SW 1271 (cell line): ENCODE results near the gene LST1.

Experiments used
- DNase-seq, 2 experiments: peaks; one replicate each; lab custom pipeline; 2025; lab: John Stamatoyannopoulos, UW

LST1 gene

DNA sequence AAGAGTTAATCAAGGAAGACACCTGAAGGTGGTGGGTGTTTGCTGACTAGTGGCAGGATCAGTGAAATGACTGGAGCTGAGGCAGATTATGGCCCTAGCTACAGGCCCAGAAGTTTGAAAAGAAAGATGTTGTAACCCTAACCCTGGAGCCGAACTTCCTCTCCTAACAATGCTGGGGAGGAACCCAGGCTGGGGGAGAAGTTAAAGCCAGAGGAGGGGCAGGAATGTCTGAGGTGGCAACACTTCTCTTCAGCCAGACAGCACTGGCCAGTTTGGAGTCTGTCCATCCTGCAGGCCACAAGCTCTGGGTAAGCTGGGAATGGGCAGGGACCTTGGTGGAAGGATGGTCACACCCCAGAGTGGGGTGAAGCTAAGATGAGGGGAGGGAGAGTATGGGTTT is at the start of gene LST1:
Gene LST1, plus strand, starts transcription at position 270 of the 400 bp plus-strand sequence. CDS start 1,023 bp downstream, outside the sequence.
- DNase-seq: no peak

DNA sequence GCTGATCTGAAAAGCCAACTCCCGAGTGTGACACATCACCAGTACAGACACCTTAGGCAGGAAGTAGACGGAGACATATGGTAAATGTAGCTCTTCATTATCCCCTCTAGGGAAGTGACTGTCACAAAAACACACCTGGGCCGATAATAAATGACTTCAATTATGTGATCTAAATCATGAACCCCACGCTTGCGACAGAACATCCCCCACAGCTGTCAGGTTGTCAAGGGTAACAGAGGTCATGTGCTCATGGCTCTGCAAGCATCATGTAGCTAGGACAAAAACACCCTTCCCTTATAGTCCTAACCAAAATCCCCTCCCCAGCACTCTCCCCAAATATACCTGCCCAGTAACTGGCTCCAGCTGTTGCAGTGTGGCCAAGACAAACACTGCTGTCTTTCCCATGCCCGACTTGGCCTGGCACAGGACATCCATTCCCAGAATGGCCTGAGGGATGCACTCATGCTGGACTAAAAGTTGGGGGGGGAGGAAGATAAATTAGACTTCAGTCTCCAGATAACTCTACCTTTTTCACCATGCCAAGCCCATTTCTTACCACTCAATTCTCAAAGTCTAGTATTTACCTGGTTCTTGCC is 47.2 kb upstream of the LST1 start:
- no peak for DNase-seq

DNA sequence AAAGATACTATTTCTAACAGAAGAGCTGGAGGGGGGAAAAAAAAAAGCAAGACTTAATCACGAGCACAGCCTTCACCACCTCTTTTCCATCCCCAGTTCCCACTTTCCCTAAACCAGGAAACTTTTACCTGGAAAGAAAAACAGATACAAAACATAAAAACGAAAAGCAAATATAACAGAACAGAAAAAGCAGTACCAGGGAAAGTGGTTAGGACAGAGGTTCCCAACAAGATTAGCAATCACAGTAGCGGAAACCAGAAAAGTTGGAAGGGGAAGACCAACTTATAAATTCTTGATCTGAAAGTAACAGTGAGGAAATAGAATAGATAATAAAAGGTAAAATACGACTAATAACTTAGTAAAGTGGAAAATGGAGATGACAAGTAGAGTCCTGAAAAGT is 45.4 kb upstream of the LST1 start:
- no peak for DNase-seq

DNA sequence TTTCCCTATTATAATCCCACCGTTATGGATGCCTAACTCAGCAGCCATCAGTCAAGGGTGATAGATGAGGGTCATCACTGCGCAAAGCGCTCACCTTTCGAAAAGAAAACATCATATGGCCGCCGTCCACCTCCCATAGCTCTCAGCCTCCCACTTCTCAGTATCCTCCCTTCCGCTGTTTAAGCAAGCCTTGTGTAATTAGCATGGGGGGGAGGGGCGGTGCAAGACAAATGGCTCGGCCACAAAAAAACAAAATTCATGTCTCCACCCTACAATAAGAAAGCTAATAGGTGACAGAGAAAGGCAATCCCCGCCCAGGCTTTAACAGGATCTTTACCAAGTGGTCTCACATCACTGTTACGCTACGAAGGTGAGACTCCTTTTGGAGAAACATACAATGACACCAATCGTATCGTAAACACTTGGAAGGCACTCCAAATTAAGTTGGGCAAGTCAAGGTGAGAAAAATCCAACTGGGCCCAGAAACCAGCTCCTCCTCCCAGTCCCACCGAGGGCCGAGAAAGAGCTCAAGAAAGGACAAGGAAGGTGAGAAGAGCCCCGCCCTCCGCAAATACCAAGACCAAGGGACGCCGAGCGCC is 44.9 kb upstream of the LST1 start:
- peak in 1 of 2 experiments; percentile 59 for DNase-seq

DNA sequence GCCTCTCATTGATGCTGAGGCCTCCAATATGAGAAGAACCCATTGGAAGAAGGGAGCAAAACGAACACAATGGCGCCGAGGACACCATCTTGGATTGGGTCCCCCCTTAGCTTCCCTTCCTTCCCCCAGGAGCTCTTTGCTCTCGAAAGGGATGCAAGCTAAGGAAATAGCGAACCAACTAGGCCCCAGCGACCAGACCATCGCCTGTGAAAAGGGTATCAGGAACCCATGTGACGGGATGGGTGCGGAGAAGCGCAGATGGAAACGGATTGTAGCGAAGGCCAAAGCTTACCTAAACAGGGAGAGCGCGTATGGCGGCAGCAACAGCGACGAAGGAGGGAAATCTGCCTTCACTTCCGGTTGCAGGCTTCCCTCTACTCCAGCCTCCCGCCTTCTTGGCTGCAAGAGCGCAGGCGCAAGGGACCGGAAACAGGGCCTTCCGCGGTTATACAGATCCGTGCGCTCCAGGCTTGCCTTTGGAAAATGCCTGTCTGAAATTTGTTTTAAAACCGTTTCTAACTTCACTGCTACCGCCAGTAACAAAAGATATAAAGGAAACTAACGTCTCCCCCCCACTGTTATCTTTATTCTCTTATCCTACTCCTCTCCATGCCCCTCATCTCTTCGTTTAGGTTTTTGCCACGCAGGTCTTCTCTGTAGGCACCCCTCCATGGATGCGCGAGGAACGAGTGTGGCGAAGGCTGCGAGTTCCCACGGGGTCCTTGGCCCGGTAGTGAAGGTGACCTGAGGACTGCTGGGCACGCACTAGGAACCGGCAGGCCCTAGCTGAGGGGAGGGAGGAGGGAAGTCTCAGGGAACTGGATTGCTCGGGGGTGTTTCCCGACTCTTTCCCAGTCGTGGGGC is 44.2 kb upstream of the LST1 start, which contains the start of gene DDX39B:
Gene DDX39B, minus strand, starts transcription at position 346 of the 864 bp plus-strand sequence. CDS start 1,471 bp downstream, outside the sequence.
- DNase-seq: peak; percentile 91 to 97

DNA sequence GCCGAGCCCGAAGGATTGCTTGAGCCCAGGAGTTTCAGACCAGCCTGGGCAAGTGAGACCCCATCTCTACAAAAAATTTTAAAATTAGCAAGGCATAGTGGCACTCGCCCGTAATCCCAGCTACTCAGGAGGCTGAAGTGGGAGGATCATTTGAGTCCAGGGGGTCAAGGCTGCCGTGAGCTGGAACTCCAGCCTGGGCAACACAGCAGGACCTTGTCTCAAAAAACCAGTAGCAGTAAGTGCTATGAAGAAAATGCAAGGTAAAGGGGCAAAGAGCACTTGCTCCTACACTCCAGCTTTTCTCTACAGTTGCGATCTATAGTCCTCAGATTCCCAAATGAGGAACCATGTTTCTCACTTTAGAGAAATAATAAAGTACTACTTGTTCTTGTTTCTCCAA is 42.4 kb upstream of the LST1 start:
- DNase-seq: no peak

DNA sequence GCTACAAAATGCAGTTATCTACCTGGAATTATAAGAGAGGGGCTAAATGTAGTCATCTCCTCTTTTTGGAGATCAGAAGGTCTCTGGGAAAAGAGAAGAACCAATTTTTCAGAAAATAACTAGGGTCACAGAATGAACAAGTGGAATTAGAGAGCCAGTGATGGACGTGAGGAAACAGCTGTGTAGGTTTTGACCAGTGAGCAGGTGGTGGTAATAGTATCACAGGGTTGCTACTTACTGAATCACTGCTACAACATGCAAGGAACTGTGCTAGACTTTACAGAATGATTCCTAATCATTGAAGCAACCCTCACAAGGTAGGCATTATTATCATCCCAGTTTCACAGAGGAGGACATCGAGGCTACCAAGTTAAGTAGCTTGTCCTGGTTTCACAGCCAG is 41.4 kb upstream of the LST1 start:
- no peak for DNase-seq

DNA sequence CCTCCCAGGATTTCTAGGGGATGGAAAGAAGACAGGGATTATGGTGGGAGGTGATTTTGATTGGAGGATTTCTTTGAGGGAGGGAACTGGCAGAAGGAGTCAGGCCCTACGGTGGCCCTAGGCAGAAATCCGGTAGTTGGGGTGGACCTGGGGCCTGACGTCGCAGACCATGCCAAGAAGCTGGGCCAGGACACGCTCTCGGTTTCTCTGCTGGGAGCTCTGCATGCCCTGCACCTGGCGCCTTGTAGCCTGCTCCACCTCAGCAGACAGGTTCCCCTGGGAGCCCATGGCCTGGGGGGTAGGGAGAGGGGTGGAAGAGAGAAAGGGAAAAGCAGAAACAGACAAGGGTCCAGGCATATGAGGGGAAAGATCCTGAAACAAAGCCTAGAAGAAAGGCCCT is 40.8 kb upstream of the LST1 start:
- DNase-seq: no peak

DNA sequence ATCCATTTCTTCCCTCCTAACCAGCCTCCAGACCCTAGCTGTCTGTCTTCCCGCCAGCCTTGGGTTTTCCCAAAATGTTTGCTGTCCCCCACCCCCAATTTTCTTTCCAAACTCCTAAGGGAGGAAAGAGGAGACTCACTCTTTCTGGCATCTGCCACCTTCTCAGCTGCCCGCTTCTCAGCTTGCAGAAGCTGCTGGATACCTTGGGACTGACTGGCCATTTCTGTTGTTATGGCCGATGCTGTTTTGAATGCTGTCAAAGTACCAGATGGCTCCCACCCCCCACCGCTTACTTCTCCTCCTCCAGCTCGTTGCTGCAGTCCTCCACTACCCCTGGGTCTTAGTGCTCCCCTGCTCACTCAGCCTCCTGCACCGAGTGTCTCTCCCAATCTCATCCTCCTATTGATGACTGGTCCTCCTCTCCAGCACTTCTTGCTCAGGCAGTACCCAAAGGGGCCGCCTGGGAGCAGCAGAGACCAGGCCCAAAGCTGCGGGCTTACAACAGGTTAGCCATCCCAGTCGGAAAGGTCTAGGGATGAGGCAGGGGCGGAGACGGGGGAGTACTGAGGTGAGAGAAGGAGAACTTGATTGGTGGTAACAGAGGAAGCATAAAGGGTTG is 39.6 kb upstream of the LST1 start, which contains the start of gene ATP6V1G2:
Gene ATP6V1G2, minus strand, starts transcription at position 270 of the 619 bp plus-strand sequence. Its CDS starts 49 bp downstream, at position 221.
- DNase-seq: peak; percentile 61 to 87

DNA sequence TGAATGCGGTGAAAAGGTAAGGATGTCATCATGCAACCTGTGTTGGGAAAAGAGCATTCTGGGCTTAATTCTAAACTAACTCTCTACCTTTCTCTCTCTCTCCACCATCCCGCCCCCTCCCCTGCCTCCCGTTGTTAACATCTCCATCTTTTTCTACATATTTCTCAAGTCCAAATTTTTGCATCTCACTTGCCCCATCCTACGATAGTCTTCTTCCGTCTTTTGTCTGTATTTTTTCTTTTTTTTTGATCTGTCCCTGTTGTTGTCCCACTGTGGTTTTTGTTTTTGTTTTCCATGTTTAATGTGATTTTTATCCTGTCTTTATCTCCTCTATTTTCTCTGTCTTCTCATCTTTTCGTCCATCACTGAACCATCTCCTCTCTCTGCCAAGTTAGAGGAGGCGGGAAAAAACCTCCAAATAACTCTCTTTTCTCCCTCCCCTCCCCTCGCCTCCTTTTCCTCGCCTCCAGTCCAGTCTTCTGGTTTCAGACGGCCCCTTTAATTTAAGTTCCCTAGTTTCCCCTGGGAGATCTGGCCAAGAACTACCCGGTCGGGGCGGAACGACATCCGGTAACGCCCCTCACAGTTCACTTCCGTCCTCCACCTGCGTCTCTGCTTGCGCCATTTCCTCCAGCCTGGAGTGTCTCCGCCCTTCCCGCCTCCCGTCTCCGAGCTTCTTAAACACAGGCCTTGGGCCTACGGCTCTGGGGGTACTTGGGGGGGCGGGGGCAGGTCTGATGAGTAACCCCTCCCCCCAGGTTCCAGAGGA is 38.9 kb upstream of the LST1 start, which contains the start of gene NFKBIL1:
Gene NFKBIL1, plus strand, starts transcription at position 651 of the 769 bp plus-strand sequence. Its CDS starts 87 bp downstream, at position 738.
- peak; percentile 94 to 99 for DNase-seq

DNA sequence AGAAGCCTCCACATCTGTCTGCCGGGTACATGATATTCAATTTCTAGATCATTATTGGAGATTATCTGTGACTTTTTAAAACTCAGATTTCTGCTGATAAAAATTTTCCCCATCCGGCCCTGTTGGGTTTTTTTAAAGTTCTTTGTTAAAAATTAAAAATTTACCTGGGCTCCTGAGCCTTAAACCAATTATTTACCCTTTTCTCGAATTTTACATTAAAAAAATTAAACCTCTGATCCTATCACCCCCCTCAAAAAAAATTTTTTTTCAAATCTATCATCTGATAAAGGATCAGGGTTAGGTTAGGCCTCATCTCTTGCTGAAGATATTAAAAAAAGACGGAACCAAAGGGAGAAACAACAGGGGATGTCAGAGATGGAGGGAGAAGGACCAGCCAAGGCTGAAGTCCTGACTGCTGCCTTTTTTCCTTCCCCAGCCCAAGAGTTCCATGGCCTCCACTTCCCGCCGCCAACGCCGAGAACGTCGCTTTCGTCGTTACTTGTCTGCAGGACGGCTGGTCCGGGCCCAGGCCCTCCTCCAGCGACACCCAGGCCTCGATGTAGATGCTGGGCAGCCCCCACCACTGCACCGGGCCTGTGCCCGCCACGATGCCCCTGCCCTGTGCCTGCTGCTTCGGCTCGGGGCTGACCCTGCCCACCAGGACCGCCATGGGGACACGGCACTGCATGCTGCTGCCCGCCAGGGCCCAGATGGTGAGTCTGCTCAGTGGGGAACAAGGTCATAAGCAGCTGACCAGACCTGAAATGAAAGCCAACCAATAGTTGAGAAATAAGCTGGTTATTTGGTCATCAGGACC is 38.1 kb upstream of the LST1 start:
- no peak for DNase-seq

DNA sequence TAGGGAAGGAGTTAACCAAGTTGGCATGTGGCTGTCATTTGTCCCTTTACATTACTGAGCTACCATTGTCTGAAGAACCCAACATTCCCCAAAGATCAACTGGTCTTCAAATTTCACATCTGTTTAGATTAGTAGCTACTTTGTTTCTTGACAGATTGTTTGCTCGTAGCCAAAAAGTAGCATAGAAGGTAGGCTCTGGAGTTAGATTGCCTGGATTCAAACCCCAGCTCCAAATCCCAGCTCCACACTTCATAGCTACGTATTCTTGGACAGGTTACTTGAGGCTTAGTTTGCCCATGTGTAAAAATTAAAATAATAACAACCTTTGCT is 37.6 kb upstream of the LST1 start:
- no peak for DNase-seq

DNA sequence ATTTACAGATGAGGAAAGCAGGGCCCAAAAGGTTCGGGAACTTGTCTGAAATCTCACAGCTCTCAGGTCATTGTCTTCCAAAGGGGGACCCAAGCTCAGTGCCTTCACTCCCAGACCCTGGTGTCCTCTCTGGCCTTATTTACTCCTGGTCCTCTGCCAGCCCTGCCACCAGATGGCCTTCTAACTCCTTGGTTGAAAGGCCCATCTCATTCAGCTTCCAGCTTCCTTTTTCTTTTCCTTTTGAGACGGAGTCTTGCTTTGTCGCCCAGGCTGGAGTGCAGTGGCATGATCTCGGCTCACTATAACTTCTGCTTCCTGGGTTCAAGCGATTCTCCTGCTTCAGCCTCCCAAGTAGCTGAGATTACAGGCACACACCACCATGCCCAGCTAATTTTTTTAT is 34.7 kb upstream of the LST1 start:
- DNase-seq: peak; percentile 23 to 74

DNA sequence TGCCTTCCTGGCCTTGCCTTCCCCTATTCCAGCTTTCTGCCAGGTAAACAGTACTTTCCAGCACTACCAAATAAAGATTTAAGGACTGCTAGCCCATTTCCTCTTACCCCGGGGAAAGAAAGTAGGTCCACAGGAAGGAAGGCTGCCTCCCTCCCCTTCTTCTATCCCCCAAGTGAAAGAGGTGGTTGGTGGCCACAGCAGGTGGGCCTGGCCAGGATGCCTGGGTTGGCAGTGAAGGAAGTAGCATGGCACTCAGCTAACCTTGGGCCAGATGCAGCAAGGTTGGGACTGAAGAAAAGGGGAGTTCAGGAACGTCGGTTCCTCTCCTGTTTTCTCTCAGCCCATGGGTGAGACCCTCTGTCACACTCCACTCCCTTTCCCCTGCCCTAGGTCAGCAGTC is 29.8 kb upstream of the LST1 start:
- no peak for DNase-seq

DNA sequence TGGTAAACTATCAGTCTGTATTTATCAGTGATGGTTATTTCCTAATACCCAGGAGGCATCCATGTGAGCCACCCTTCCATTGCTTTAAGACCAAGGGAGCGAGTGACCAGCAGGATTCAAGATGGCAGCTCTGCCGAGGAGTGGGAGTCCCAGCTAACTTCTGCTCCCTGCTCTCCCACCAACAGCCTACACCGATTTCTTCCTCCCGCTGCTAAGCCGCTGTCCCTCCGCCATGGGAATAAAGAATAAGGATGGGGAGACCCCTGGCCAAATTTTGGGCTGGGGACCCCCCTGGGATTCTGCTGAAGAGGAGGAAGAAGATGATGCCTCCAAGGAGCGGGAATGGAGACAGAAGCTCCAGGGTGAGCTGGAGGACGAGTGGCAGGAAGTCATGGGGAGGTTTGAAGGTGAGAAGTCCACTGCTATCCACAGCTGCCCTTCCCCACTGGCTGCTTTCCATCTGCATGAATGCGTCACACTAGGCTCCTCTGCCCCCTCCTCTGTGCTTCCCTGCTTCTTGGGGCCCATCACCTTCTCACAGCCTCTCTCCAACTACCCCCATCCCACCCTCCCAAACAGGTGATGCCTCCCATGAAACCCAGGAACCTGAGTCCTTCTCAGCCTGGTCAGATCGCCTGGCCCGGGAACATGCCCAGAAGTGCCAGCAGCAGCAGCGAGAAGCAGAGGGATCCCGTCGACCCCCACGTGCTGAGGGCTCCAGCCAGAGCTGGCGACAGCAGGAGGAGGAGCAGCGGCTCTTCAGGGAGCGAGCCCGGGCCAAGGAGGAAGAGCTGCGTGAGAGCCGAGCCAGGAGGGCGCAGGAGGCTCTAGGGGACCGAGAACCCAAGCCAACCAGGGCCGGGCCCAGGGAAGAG is 28.4 kb upstream of the LST1 start:
- DNase-seq: no peak

DNA sequence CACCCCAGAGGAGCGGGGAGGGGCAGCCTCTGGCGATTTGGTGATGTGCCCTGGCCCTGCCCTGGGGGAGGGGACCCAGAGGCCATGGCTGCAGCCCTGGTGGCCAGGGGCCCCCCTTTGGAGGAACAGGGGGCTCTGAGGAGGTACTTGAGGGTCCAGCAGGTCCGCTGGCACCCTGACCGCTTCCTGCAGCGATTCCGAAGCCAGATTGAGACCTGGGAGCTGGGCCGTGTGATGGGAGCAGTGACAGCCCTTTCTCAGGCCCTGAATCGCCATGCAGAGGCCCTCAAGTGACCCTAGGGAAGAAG is 27.8 kb upstream of the LST1 start:
- no peak for DNase-seq

DNA sequence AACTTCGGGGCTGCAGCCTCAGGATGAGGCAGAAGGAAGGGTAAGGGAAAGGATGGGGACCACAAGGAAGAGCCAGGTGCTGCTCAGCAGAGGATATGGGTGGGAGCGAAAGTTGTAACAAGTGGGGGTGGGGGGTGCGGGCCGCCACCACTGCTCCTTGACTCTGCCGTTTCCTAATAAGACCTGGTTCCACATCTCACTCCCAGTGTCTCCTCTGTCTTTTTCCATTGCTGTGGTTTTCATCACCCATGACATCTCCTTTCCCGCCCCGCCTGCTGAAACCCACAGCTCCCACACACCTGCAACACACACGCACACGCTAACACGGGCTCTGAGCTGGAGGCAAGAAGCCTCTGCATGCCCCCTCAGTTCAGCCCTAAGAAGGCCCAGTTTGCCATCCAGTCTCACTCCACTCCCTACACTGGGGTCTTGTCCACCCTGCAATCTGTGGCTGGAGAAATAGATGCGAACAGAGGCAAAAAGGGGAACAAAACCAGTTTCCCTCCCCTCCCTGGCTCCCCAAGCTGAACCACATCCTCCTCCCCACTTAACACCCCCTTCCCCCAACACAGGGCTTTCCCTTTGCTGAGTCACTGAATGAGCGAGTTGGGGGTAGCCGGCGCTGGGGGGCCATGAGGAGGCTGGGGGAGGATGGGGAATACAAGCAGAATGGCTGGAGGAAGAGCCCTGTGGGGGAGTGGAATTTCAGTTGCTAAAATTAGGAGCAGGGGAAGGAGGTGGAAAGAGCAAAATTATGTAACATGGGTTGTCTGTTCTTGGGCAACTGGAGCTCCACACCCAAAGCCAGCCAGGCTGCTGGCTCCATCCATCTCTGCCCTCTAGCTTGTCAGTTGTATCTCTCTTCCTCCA is 27.2 kb upstream of the LST1 start:
- DNase-seq: no peak

DNA sequence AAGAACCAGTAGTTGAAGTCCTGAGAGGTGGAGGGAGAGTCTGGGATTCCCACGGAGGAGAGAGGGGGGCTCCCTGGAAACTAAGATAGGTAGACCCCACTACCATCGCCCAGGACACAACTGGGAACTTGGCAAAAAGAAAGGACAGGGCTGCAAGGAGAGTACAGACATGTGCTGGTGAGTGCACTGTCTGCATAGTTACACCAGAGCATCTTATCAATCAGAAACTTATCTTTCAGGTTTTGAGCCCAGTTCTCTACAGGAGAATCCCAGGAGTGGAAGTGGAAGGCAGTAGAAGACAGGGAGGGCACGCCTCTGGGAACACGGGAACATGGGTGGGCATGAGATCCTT is 26.5 kb upstream of the LST1 start:
- no peak for DNase-seq
